Amniotic stem cell (primary cell): Measurements from ENCODE around the gene PRPF38A.
A peak's percentile ranks its signal among the peaks of the same experiment; 100 is the strongest.
"Not testable (repeated sequence)": the region's sequence is repeated elsewhere in the genome, so short reads cannot be mapped to it uniquely, and the experiment has no call there.

Source experiments
- DNase-seq: peaks from one replicate; lab custom pipeline; 2025; lab: John Stamatoyannopoulos, UW

PRPF38A gene, protein sequence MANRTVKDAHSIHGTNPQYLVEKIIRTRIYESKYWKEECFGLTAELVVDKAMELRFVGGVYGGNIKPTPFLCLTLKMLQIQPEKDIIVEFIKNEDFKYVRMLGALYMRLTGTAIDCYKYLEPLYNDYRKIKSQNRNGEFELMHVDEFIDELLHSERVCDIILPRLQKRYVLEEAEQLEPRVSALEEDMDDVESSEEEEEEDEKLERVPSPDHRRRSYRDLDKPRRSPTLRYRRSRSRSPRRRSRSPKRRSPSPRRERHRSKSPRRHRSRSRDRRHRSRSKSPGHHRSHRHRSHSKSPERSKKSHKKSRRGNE

DNA sequence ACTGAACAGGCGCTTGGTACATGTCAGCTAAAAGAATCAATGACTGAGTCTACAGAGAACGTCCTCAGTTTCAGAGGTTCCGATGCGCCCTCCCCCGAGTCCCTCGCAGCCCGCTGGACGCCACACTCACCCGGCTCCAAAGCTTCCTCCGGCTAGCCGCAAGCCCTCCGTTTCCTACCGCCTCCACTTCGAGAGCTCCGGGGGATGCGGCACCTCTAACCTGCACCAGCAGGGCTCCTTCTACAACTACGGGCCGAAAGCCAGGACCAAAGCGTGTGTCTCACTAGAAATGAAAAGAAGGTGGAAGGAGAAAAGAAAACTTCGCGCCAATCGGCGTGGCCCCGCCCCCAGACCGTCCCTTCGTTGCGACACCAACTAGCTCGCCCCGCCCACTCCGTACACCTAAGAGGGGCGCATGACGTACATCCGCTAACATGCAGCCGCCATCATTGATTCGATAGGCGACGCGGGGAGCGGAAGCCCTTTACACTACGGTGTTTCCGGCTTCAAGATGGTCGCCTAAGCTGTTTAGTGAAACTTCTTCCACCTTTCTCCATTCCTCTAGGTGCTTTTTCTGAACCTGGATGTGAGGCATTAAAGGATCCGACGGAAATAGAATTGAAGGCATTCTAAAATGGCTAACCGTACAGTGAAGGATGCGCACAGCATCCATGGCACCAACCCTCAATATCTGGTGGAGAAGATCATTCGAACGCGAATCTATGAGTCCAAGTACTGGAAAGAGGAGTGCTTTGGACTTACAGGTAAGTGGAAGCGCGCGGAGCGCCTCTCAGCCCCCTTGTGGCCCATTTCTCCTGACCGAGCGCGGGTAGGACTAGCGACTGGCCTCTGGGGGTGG lies at the start of gene PRPF38A, which contains the start of gene ORC1:
TSS of gene PRPF38A (plus strand) at position 487 of the 859 bp plus-strand sequence. CDS start at position 635, 148 bp downstream.
TSS of gene ORC1 (minus strand) at position 308 of the 859 bp plus-strand sequence. CDS start 2,200 bp downstream, outside the sequence.
- peak; percentile 97 for DNase-seq

DNA sequence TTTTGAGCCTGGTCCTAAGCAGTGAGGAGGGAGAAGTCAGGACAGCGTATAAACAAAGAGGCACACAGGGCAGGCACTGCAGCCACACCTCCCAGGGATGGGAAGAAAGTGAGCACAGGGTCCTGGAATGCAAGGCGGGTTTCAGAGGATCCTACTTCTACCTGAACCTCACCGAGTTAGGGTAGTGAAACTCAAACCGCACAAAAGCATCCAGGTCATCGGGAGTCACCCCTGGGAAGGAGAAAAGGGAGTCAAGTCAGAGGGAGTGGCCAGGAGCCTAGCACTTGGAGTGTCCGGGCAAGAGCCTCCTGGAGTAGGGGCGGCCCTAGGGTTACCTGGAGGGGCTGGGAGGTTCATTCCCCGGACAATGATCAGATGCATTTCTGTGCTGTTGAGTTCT lies 49.0 kb upstream of the PRPF38A start:
- no peak for DNase-seq

DNA sequence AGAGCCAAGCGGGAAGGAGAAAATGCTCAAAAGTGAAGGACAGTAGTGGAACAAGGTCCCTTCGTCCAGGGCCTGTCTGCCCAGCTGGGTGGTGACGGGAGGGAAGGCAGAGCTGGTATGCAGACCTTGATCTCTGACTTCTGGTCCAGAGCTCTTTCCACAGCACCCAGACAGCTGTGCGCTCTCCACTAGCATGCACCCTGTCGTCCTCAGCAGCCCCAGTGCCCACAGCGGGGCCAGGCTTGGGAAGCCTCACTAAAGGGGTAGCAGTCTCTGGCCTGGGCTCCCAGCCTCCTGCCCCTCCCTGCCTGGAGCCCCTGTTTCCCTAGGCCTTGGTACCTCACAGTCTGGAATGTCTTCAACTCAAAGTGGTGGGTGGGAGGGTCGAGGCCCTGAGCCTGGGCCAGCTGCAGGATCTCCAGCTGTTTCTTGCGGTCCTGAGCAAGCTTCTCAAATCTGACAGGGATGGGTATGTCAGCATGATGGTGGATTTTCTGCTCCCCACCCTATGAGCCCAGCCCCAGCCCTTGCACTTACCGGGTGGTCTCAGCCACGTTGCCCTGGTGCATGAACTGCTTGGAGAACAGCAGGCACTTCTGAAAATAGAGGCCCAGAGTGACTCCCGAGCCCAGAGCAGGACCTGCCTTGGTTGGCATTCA lies 48.4 kb upstream of the PRPF38A start:
- DNase-seq = no peak

DNA sequence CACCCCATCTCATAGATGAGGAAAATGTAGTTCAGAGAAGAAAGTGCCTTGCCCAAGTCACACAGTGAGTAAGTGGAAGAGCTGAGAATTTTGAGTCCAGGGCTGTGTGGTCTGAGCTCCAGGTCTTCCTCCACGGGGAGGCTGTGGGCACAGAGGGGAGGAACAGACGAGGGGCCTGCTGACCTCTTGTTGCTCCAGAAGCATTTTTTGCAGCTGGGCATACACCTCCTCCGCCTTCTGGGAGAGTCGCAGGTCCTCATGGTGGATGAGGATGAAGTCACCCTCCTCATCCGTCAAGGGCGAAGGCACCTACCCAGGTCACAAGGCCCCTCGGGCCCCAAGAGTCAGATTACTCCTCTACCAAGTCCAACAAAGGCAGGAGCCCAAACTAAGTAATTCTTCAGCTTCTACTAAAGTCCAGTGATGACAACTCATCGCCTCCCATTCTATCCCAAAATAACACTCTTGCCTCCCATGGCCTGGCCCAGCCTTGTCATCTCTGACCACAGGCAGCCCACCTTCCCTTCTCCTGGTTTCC lies 47.5 kb upstream of the PRPF38A start:
- DNase-seq = no peak

DNA sequence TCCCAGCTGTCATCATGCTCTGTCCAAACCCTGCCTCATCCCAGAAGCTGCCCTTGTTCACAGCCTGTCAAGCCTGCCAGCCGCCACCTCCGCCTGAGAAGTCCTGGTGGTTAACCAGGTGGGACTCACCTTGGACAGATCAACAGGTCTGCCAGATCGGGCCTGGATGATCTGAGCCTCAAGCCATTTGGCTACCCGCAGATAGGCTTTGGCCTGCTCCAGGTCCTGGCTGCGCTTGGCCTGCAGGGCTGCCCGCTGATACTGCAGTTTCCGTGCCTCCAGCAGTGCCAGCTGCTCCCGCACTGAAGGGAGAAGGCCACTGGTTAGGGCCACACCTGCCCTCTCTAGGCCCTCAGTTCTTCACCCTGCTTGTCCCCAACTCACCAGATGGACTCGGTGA lies 47.0 kb upstream of the PRPF38A start:
- DNase-seq = no peak

DNA sequence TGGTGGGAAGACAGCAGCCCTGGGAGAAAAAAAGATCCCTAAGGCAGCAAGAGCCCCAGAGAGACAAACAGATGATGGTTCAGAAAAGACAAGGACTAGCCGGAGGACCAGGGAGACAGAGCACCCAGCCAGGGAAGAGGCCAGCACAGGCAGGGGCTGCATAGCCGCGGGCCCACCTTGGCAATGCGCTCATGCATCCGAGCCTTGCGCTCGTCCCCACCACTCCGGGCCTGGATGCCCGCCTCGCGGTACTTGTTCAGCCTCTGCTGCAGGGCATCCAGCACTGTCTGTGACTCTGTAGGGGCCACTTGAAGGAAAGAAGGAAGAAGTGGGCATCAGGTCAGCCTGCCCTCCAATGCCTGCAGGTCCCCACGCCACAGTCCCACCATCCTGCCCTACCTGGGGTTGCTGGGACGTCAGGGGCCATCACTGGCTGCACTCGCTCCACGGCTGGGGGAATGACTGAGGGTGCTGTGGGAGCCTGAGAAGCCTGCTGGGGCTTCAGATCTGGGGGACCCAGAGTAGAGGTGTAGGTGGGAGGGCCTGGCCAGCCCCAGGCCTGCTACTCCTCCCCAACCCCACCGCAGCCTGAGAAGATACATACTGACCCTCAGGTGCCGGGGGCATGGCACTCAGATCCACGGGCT lies 45.4 kb upstream of the PRPF38A start:
- DNase-seq = no peak

DNA sequence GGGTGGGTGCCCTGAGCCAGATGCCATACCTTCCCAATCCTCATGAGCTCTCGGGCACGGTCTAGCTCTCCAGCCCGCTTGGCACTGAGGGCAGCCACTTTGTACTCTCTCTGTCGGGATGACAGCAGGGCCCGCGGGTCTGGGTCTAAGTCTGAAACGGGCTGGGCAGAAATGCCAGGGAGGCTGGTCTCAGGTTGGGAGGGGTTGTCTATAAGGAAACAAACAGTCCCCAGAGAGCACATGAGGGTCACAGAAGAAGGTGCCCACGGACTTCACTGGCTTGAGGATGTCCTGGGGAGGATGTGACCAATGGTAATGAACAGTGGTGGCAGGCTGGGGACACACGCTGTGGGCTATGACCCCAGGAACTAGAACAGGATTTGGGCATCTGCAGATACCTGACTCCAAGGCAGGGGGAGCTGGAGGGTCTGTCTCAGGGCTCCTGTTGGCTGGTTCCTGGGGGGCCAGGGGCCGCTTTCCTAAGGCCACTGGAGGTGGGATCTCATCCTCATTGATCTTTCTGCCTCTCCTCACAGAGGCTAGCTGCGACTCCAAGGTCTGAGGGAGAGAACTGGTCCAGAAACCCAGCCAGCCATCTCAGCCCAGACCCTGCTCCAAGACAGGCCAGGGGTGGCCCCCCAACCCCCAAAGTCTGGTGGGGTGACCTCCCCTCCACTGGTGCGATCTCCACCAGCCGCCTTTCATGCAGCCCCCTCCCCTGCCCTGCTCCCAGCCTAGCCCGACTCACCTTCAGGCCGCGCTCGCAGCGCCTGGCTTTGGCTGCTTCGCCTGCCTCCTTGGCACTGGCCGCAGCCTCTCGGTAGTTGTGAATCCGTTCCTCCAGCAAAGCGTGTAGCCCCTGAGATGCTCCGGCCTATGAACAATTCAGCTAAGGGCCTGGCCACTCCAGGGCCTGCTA lies 44.5 kb upstream of the PRPF38A start:
- DNase-seq = no peak

DNA sequence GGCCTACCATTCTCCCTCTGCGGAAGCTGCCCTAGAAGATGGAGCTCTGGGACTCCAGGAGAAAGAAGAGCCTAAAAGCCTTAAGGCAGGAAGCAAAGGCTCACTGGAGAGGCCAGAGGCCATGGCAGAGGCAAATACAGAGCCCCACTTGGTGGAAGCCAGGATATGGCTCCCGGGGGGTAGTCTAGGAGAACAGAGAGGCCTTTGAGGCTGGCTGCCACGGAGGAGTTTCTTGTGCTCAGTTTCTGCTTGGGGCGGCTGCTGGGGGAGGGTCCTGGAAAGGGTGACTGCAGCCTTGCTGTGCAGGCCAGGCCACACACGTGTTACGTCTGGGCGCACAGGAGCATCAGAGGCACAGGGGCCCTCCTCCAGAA lies 43.8 kb upstream of the PRPF38A start:
- DNase-seq = no peak

DNA sequence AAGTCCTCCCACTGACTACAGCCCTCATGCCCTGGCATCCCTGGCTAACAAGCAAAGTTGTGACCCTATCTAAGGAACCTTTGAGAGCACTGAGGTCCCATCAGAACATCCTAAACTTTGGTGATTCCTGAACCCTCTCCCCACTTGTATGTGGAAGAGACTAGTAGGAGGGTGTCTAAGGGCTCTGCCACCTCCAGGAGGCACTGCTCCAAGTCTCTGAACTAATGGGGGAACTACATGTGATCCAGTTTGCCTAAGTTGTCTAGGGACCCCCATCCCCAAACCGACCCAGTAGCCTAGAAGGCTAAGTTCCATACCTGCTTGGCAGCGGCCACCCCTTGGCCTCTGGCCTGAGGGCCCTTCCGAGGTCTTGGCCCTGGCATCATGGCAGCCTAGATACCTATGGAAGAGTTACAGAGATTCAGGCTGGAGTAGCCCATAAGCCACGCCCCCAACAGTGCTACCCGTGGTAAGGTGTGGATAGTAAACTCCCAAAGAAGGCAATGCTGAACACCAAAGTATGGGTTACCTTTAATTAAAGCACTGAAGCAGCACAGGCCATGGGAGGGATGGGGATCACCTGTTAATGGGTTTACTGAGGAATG lies 40.1 kb upstream of the PRPF38A start:
- DNase-seq = no peak

DNA sequence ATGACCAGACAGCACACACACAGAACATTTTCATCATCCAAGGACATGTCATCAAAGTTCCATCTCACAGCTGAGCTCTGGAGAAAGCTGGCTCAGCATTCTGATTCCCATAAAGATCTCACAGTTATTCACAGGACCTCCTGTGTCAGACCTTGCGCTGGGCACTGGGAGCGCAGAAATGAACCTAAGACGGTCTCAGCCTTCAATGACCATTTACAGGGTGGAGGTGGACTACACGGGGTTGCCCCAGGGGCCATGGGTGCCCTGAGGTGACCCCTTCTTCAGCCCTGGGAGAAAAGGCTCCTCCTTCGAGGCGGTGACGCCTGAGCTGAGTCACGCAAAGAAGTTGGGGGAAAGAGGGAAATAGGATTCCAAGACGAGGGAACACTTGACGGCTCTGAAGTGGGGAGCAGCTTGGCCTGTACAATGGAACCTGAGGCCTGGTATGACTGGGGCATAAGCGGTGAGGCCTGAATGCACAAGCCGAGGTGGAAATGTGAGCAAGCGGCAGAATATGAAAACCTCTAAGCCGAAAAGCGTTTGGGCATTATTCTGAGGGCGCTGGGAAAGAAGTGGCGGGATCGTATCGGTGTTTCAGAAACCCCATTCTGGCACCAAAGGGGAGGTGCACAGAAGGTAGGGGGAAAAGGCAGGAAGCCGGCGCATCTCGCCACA lies 39.2 kb upstream of the PRPF38A start:
- peak; percentile 43 for DNase-seq

DNA sequence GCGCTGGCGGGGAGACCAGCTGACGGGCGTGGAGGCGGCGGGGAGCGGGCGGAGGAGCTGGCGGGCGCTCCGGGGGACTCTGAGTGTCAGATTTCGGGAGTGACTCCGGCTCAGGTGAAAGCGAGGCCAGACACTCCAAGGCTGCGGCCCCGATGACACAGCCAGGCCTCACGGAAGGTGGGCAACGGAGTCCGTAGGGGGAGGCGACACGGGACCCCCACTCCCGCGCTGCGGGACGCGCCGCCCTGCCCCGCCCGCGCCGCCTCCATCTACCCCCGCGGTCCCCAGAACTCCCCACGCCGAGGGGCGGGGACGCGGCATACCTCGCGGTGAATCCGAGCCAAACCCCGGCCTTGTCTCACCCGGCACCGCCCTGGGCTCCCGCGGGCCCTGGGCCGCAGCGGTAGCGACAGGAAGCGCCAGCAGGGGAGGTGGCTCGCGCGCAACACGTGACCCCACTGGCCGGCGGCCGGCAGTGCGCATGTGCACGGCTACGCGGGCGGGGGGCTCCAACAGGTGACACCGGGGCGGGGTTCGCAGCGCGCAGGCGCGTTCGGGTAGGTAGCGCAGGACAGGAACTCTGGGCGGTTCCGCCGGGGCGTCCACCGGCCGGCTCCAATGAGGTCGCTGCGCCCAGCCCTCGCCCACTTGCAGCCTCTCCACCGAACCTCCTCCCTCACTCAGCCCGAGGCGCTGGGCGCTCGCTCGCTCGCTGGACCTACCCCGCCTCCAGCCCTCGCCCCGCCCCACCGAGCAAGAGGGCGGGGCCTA lies 38.5 kb upstream of the PRPF38A start, which contains the start of gene CC2D1B:
TSS of gene CC2D1B (minus strand) at position 460 of the 771 bp plus-strand sequence. CDS start 1,585 bp downstream, outside the sequence.
- DNase-seq = peak; percentile 73

DNA sequence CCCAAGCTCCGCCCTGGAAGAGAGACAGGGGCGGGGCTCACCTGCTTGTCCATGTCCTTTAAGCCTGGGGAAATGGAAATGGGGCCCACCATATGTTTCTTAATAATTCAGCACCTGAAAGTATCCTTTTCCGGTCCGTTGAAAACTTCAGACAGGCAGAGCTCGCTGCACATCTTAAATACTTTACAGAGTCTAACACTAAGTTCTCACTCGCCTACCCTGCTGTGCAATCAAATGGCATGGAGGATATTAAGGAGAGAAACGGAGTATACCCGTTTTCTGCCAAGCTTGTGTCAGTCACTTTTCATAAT lies 37.9 kb upstream of the PRPF38A start:
- DNase-seq = no peak

DNA sequence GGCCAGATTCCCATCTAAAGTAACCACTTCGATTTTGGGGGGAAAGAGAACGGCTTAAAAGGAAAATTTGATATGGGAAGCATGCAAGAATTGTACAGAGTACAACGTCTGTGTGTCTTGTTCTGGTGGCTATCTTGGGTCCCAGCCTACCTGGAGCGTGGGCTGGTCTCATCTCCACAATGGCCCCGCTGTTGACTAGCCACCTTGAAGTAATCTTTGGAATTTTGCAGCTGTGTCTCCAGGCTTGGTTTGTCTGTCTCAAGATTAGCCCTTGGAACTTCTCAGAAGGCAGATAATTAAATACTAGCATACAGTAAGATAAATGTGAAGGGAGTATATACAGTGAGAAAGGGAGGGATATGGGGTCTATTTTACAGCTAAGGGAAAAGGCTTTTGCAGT lies 37.1 kb upstream of the PRPF38A start:
- no peak for DNase-seq

DNA sequence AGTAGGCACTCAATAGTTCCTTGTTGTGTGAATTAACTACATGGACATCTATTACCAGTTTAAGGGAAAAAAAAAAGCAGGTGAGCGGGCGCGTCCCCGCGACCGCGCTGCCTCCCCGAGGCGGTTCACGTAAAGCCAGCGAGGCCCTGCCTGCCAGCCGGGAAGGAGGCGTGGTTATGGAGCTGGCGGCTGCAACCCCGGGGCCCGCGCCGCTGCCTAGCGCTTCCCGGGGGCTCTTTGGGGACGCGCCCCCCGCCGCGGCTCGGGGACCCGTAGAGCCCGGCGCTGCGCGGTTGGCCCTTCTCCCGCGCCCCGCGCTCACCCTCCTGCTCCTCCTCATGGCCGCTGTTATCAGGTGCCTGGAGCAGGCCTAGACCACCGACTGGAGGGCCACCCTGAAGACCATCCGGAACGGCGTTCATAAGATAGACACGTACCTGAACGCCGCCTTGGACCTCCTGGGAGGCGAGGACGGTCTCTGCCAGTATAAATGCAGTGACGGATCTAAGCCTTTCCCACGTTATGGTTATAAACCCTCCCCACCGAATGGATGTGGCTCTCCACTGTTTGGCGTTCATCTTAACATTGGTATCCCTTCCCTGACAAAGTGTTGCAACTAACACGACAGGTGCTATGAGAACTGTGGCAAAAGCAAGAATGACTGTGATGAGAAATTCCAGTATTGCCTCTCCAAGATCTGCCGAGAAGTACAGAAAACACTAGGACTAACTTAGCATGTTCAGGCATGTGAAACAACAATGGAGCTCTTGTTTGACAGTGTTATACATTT lies 35.8 kb upstream of the PRPF38A start:
- DNase-seq = no peak

DNA sequence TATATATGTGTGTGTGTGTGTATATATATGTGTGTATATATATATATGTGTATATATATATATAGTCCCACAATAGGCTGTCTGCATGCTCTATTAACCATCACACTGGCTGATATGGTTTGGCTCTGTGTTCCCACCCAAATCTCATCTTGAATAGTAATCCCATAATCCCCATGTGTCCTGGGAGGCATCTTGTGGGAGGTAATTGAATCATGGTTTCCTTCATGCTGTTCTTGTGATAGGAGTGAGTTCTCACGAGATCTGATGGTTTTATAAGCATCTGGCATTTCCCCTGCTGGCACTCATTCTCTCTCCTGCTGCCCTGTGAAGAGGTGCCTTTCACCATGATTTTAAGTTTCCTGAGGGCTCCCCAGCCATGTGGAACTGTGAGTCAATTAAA lies 34.6 kb upstream of the PRPF38A start:
- DNase-seq = not testable (repeated sequence)

DNA sequence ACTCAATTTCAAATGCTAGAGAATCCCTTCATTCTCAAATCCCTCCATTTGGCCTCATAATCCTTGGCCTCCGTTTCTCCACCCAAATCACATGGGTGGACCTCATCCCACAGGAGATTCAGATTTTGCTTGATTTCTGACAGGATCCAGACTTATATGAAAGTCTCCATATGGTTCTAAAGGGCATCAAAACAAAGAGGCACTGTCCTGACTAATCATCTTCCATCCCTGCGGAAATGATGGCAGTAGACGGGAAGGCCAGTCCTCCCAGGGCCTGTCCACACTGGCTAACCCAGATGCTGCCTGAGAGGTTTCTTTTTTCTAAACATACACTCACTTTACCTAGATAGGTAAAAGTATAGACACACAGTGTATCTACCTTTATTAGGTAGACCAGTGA lies 19.0 kb upstream of the PRPF38A start:
- DNase-seq = no peak

DNA sequence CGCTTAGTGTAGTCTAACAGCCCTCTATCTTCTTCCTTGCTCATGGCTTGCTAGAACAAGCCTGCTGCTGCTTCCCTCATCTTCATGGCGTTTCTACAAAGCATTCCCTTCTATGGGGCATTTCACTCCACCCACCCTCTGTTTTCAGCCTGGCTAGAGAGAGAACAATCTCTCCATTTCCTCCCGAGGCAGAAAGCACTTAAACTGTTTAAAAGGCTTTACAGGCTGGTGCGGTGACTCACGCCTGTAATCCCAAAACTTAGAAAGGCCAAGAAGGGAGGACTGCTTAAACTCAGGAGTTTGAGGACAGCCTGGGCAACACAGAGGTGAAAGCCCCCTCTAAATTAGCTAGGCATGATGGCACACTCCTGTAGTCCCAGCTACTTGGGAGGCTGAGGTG lies 17.9 kb upstream of the PRPF38A start:
- no peak for DNase-seq

DNA sequence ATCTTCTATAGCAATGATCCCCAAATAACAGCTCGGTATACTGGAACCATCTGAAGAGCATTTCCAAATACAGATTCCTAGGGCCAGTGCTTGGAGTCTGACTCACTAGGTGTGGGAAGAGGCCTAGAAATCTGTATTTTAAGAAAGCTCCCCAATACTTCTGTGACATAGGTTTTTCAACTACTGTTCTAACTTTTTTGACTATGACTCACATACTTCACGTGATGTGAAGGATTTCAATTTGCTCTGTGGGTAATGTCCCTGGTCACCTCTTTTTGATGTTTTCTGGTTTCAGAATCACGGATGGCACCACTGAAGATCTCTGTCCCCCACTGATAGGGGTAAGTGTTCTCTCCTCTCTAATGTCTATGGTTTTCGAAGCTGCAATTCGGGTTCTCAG lies 11.2 kb upstream of the PRPF38A start:
- no peak for DNase-seq
